ENCODE measurements around the gene ALPK1. TPM values are rescaled to one million over a fixed set of nuclear protein-coding genes. Genes with fewer than 3 reads are reported as not detected.
"Not testable (repeated sequence)": the region's sequence is repeated elsewhere in the genome, so short reads cannot be mapped to it uniquely, and the experiment has no call there.

The ALPK1 gene
- total RNA-seq, 1 donor from 2014 or later, result 1.4 TPM

- no peak overlapping the region for H3K27ac ChIP-seq (ENCODE audit: low read depth, low read length)
- FAIRE-seq, result no peak
- Mint-ChIP-seq H3K27ac (ENCODE audit: unreplicated experiment) (no peak overlapping the region), H3K36me3 (ENCODE audit: low read depth, unreplicated experiment) (peaks cover 4% of the 10 kb centered on the region), H3K9me3 (ENCODE audit: unreplicated experiment) (no peaks in the 10 kb centered on the region), H3K4me1 (ENCODE audit: low read depth, unreplicated experiment) (no peaks in the 10 kb centered on the region), H3K4me3 (ENCODE audit: unreplicated experiment) (no peak overlapping the region), H3K27me3 (ENCODE audit: low read depth, unreplicated experiment) (no peaks in the 10 kb centered on the region)
- peaks cover 24% of the 10 kb centered on the region for H3K79me2 ChIP-seq (ENCODE audit: insufficient read depth, low read length)
- H3K9ac ChIP-seq (ENCODE audit: low read length), result no peak overlapping the region
- H3K4me1 ChIP-seq (ENCODE audit: insufficient read depth, low read length), result peaks cover 12% of the 10 kb centered on the region
- no peaks in the 10 kb centered on the region for H3K9me3 ChIP-seq (ENCODE audit: insufficient read depth, low read depth, low read length)
- peaks cover 3% of the 10 kb centered on the region for H4K20me1 ChIP-seq (ENCODE audit: insufficient read depth, low read length)
- no peaks in the 10 kb centered on the region for H3K27me3 ChIP-seq (ENCODE audit: insufficient read depth, low read length)
- no peak overlapping the region for H3K4me3 ChIP-seq (ENCODE audit: insufficient read depth, low read depth, low read length)
- H3K4me2 ChIP-seq (ENCODE audit: low read length), result no peak overlapping the region
- no peak for DNase-seq (ENCODE audit: low read depth)
- TF ChIP-seq CTCF (IDR thresholded peaks at IDR 0.05; ENCODE audit: insufficient read depth, low read depth, low read length) (no peak), EZH2 (IDR thresholded peaks at IDR 0.05; ENCODE audit: insufficient read depth, low read length) (no peak)
- no peak overlapping the region for H2AFZ ChIP-seq (ENCODE audit: low read depth, low read length)
- H3K36me3 ChIP-seq (ENCODE audit: insufficient read depth, low read length), result no peaks in the 10 kb centered on the region
These were observed 16.6 kb upstream of the ALPK1 start for GRCh38 chr4:112280386-112281056.

DNA sequence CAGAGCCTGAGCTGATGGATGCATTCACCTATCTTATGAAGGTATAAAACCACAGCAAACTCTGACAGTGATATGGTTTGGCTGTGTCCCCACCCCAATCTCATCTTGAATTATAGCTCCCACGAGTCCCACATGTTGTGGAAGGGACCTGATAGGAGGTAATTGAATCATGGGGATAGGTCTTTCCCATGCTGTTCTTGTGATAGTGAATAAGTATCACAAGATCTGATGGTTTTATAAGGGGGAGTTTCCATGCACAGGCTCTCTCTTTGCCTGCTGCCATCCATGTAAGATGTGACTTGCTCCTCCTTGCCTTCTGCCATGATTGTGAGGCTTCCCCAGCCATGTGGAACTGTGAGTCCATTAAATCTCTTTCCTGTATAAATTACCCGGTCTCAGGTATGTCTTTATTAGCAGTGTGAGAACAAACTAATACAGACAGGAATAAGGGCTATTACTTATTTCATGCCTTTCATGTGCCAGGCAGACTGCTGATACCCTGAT lies 15.2 kb upstream of the ALPK1 start:
- not testable (repeated sequence) for H3K36me3 Mint-ChIP-seq (ENCODE audit: low read depth, unreplicated experiment); H3K4me1 Mint-ChIP-seq (ENCODE audit: low read depth, unreplicated experiment); FAIRE-seq; H3K9me3 Mint-ChIP-seq (ENCODE audit: unreplicated experiment); H3K27ac ChIP-seq (ENCODE audit: low read depth, low read length); H4K20me1 ChIP-seq (ENCODE audit: insufficient read depth, low read length); H3K36me3 ChIP-seq (ENCODE audit: insufficient read depth, low read length); H3K9me3 ChIP-seq (ENCODE audit: insufficient read depth, low read depth, low read length); H3K27me3 ChIP-seq (ENCODE audit: insufficient read depth, low read length); H3K4me3 ChIP-seq (ENCODE audit: insufficient read depth, low read depth, low read length); H2AFZ ChIP-seq (ENCODE audit: low read depth, low read length); H3K27ac Mint-ChIP-seq (ENCODE audit: unreplicated experiment); H3K9ac ChIP-seq (ENCODE audit: low read length); H3K4me3 Mint-ChIP-seq (ENCODE audit: unreplicated experiment); DNase-seq (ENCODE audit: low read depth); H3K27me3 Mint-ChIP-seq (ENCODE audit: low read depth, unreplicated experiment); H3K4me2 ChIP-seq (ENCODE audit: low read length)
- Histone ChIP-seq H3K79me2 (ENCODE audit: insufficient read depth, low read length) (peaks cover 24% of the 10 kb centered on the region), H3K4me1 (ENCODE audit: insufficient read depth, low read length) (peaks cover 12% of the 10 kb centered on the region)

DNA sequence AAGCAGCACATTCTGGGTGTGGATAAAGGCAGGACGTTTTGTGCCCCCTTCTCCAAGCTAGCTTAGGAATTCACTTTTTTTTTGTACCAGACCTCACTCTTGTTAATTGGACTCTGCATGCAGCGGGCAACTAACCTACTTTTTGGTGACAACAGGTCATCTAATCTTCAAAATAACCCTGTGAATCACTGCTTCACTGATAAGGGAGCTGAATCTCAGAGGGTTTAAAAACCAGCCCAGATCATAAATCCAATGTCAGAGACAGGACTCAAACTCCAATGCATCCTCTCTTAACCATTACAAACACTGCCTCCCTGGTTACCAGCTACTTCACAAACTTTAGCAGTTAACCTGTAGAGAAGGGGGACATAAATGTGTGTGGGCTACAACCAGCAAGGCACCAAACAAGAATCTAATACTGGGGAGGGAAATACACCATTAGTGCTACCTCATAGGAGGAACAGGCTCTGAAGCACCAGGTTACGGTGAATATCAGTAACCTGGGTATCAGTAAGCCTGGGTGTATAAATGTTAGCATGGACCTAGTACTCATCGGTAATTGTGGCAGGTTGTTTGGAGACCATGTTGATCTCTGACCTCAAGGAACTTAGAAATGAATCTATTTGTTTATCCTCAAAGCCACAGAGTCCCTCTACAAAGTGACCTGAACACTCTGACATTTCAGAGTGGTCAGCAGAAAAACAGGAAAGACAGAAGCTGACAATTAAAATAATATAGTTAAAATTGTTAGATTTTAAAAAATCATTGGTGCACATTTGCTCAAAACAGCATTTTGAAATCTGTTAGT lies 14.1 kb upstream of the ALPK1 start:
- H3K9me3 ChIP-seq (ENCODE audit: insufficient read depth, low read depth, low read length), result no peaks in the 10 kb centered on the region
- H3K4me2 ChIP-seq (ENCODE audit: low read length), result peak overlapping the region; percentile 98
- H3K9ac ChIP-seq (ENCODE audit: low read length), result no peak overlapping the region
- no peak overlapping the region for H2AFZ ChIP-seq (ENCODE audit: low read depth, low read length)
- Mint-ChIP-seq H3K27ac (ENCODE audit: unreplicated experiment) (no peak overlapping the region), H3K4me1 (ENCODE audit: low read depth, unreplicated experiment) (no peaks in the 10 kb centered on the region), H3K4me3 (ENCODE audit: unreplicated experiment) (no peak overlapping the region), H3K27me3 (ENCODE audit: low read depth, unreplicated experiment) (no peaks in the 10 kb centered on the region), H3K36me3 (ENCODE audit: low read depth, unreplicated experiment) (peaks cover 2% of the 10 kb centered on the region), H3K9me3 (ENCODE audit: unreplicated experiment) (peaks cover 5% of the 10 kb centered on the region)
- no peaks in the 10 kb centered on the region for H3K36me3 ChIP-seq (ENCODE audit: insufficient read depth, low read length)
- peaks cover 24% of the 10 kb centered on the region for H3K79me2 ChIP-seq (ENCODE audit: insufficient read depth, low read length)
- no peak for FAIRE-seq
- no peak for DNase-seq (ENCODE audit: low read depth)
- TF ChIP-seq EZH2 (IDR thresholded peaks at IDR 0.05; ENCODE audit: insufficient read depth, low read length) (no peak), CTCF (IDR thresholded peaks at IDR 0.05; ENCODE audit: insufficient read depth, low read depth, low read length) (no peak)
- H3K4me1 ChIP-seq (ENCODE audit: insufficient read depth, low read length), result peaks cover 12% of the 10 kb centered on the region
- H4K20me1 ChIP-seq (ENCODE audit: insufficient read depth, low read length), result peaks cover 3% of the 10 kb centered on the region
- no peak overlapping the region for H3K27ac ChIP-seq (ENCODE audit: low read depth, low read length)
- H3K27me3 ChIP-seq (ENCODE audit: insufficient read depth, low read length), result no peaks in the 10 kb centered on the region
- no peak overlapping the region for H3K4me3 ChIP-seq (ENCODE audit: insufficient read depth, low read depth, low read length)
